GM10248 (cell line): ENCODE measurements around the gene EIF4G3.

ENCODE experiments used
- CTCF ChIA-PET: fragments of 300-600 bp; sonication (Branson Sonifier 250); formaldehyde crosslinking; extraction: SDS; loops from one replicate; lab custom pipeline; 2021; ENCODE audit warnings: antibody characterized with exemption; lab: Yijun Ruan, JAX
- POLR2A ChIA-PET: fragments of 350-650 bp; sonication (Branson Sonifier 250); formaldehyde crosslinking; extraction: SDS; loops from one replicate; lab custom pipeline; 2020; ENCODE audit warnings: antibody characterized with exemption; lab: Yijun Ruan, JAX
- DNase-seq: peaks from one replicate; pipeline ENCODE4 v3.0.0; 2012; ENCODE audit errors: extremely low spot score
- TF ChIP-seq, protein P1 (sequence below): IDR thresholded peaks from 2 replicates; pipeline ENCODE4 v1.5.1; 2012; ENCODE audit warnings: mild to moderate bottlenecking, low read depth; ENCODE audit errors: extremely low read depth, missing control alignments, control extremely low read depth

EIF4G3 gene

DNA sequence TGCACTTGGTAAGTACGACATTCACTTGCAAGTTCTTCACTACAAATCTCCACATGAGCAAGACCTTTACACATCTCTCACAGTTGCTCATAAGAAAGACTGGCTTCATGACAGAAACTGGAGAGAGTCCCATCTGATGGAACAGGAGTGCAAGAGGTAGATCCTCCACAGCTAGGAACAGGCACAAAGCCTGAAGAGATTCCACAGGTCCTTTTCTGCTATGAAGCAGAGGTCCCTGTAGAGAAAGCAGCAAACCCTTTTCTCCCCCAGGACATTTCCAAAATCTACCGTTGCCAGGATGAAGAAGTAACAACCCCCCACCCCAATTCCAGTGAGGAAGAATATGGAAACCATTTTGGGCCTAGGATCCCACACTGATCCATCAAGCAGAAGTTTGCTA lies 47.3 kb downstream of the EIF4G3 start:
- DNase-seq = no peak
- TF ChIP-seq, protein P1, sequence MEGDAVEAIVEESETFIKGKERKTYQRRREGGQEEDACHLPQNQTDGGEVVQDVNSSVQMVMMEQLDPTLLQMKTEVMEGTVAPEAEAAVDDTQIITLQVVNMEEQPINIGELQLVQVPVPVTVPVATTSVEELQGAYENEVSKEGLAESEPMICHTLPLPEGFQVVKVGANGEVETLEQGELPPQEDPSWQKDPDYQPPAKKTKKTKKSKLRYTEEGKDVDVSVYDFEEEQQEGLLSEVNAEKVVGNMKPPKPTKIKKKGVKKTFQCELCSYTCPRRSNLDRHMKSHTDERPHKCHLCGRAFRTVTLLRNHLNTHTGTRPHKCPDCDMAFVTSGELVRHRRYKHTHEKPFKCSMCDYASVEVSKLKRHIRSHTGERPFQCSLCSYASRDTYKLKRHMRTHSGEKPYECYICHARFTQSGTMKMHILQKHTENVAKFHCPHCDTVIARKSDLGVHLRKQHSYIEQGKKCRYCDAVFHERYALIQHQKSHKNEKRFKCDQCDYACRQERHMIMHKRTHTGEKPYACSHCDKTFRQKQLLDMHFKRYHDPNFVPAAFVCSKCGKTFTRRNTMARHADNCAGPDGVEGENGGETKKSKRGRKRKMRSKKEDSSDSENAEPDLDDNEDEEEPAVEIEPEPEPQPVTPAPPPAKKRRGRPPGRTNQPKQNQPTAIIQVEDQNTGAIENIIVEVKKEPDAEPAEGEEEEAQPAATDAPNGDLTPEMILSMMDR = no peak
- CTCF ChIA-PET = no interaction called here
- POLR2A ChIA-PET = no interaction called here

DNA sequence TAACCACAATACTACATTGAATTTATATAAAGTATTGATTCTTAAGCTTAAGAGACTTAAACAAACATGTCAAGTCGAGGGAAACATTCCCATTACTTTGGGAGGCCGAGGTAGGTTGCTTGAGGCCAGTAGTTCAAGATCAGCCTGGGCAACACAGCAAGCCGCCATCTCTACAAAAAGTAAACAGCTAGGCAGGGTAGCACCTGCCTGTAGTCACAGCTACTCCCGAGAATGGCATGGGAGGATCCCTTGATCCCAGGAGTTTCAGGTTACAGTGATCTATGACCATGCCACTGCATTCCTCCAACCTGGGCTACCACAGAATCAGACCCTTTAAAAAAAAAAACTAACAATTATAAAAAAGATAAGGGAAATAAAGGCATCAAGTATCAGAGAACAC lies 50.4 kb downstream of the EIF4G3 start:
- TF ChIP-seq, protein P1 = no peak
- ChIA-PET POLR2A (no interaction called here), CTCF (interaction anchor here (2.1 kb wide), 1 partner anchor 14 kb away, joined by 7 read pairs; no protein-coding TSS in a partner anchor)
- no peak for DNase-seq

DNA sequence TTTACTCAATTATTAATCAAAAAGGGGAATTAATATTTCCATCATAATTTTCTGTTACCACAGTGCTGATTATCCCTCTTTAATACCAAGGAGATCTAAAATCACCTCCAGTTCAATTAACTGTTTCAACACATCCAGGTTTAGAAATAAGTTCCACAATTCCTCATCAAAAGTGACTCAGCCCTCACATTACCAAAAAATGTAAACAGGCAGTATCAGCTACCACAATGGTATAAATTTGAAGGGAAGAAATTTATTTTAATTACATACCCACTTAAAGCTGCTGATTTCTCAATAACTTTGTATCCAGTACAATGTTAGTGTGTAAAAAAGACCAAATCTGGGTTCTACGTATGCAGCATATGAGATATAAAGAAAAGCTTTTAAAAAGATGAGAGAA lies 51.9 kb downstream of the EIF4G3 start:
- CTCF ChIA-PET = interaction anchor here (1.2 kb wide), 1 partner anchor 70 kb away, joined by 4 read pairs; no protein-coding TSS in a partner anchor
- TF ChIP-seq, protein P1 = no peak
- POLR2A ChIA-PET = interaction anchor here (0.7 kb wide), 1 partner anchor 19 kb away, joined by 4 read pairs; no protein-coding TSS in a partner anchor
- DNase-seq = no peak

DNA sequence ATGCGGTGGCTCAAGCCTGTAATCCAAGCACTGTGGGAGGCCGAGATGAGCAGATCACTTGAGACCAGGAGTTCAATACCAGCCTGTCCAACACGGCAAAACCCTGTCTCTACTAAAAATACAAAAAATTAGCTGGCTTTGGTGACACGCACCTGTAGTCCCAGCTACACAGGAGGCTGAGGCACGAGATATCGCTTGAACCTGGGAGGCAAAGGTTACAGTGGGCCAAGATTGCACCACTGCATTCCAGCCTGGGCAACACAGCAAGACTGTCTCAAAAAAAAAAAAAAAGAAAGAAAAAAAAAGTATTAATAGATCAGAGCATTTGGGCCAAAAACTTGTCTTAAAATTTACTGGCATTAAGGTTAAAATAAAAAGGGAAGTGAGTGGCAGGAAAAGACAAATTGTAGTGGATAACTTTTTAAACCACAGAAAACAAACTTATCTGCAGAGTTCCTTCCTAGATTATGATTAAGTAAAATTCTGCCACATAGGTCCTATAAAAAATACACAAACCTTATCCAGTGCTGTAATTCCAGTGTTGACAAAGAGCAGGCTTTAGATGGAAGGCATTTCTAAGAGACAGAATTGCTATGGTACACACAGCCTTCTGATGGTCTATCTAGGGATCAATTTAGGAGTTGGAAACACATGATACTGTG lies 53.3 kb downstream of the EIF4G3 start:
- DNase-seq = no peak
- TF ChIP-seq, protein P1 = no peak
- ChIA-PET POLR2A (no interaction called here), CTCF (interaction anchor here (1.4 kb wide), 1 partner anchor 11 kb away, joined by 5 read pairs; no protein-coding TSS in a partner anchor)

DNA sequence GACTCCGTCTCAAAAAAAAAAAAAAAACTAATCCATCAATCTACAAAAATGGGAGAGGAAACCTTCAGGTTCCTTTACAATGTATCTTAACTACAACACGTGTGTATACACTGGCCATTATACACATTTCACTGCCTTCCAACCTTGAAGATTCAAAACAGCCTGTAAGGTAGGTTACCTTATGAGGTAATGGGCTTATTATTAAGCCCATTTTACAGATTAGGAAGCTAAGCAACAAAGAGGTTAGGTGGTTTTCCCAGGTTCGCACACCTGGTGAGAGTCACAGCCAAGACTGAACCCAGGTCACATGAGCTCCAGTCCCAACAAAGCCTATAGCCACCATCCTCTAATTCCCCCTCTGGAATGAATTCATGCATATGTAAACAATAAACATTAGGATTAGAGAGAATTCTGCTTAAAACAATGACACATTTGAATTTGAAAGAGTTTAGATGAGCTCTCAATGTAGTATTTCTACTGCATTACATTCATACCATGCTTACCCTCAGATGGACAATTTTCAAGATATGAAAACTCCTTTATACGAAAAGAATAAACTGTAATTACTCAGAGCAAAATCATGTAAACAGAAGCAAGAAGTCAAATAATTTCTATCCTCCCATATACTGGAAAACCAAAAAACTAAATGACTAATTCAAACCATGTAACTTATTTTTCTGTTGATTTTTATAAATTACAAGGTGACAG lies 54.8 kb downstream of the EIF4G3 start:
- DNase-seq = no peak
- ChIA-PET POLR2A (no interaction called here), CTCF (interaction anchor here (1.3 to 1.4 kb wide), 2 partner anchors 10 to 16 kb away, joined by 3 to 5 read pairs; no protein-coding TSS in a partner anchor)
- TF ChIP-seq, protein P1 = no peak

DNA sequence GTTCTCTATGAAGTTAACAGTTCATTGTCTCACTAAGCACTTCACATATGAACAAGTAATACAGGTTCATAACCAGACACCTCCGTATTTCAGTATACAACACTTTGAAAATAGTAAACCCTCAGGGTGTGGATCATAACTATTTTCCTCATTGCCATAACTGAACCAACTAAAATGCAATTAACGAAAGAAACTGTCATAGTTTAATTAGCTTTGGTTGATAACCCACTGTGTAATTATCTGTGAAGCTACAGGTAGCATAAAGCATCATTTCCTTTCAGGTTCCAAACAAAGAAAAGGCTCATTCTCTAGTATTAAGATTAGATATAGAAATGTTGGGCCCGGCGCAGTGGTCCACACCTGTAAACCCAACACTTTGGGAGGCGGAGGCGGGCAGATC lies 58.5 kb downstream of the EIF4G3 start:
- TF ChIP-seq, protein P1 = no peak
- no peak for DNase-seq
- POLR2A ChIA-PET = interaction anchor here (0.6 kb wide), 1 partner anchor 12 kb away, joined by 7 read pairs; no protein-coding TSS in a partner anchor
- CTCF ChIA-PET = interaction anchor here (1.6 kb wide), 1 partner anchor 100 kb away, joined by 3 read pairs; no protein-coding TSS in a partner anchor
